ENCODE results near the gene ANKRD53. TPM values are rescaled to one million over a fixed set of nuclear protein-coding genes. Genes with fewer than 3 reads are reported as not detected.

Gene ANKRD53
- total and polyA plus RNA-seq, 2 experiments from 2014 or later = 0.97 to 4.7 TPM

DNA sequence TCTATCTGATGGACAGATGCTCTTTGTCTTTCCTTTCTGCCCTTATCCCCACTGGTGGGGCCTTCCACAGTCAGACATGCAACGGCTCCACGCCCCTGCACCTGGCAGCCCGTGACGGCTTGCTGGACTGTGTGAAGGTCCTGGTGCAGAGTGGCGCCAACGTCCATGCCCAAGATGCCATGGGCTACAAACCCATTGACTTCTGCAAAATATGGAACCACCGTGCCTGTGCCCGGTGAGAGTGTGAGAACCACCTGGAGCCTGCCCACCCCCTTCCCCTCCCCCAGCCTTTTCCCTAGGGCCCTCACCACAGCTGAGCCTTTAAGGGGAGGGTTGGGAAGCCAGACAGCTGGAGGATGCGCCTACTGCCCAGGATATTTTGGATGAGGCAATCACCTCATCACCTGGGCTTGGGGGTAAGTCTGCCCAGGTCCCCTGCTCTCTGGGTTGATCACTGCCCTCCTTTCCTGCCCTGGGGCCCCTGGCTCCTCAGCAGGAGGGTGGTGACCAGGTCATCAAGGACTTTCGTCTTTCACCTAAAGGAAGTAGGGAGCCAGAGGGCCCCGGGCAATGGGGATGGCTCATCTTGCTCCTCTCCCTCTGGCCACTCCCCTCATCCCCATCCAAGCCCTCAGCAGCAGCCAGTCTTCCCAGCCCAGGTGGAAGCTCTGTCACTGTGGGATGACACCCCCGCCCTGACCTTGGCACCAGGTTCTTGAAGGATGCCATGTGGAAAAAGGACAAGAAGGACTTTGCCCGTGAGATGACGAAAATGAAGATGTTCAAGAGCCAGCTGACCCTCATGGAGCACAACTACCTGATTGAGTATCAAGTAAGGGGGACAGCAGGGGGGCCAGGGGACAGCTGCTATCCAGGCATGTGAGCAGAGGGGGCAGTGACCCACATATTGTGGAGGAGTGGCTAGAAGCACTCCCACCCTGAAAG lies 3.7 kb downstream of the ANKRD53 start:
- H3K27ac ChIP-seq = no peak overlapping the region
- H3K4me3 ChIP-seq = no peak overlapping the region
- no peaks in the 10 kb centered on the region for H4K20me1 ChIP-seq (ENCODE audit: insufficient read depth, poor library complexity, severe bottlenecking)
- no peaks in the 10 kb centered on the region for H3K9me3 ChIP-seq (ENCODE audit: low read depth)
- DNase-seq (ENCODE audit: low spot score) = no peak
- no peaks in the 10 kb centered on the region for H3K36me3 ChIP-seq (replicated peaks; ENCODE audit: insufficient read depth, low read depth)
- TF ChIP-seq, protein P1, sequence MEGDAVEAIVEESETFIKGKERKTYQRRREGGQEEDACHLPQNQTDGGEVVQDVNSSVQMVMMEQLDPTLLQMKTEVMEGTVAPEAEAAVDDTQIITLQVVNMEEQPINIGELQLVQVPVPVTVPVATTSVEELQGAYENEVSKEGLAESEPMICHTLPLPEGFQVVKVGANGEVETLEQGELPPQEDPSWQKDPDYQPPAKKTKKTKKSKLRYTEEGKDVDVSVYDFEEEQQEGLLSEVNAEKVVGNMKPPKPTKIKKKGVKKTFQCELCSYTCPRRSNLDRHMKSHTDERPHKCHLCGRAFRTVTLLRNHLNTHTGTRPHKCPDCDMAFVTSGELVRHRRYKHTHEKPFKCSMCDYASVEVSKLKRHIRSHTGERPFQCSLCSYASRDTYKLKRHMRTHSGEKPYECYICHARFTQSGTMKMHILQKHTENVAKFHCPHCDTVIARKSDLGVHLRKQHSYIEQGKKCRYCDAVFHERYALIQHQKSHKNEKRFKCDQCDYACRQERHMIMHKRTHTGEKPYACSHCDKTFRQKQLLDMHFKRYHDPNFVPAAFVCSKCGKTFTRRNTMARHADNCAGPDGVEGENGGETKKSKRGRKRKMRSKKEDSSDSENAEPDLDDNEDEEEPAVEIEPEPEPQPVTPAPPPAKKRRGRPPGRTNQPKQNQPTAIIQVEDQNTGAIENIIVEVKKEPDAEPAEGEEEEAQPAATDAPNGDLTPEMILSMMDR (IDR thresholded peaks at IDR 0.05; ENCODE audit: poor library complexity) = no peak
- TF ChIP-seq EZH2phosphoT487 (IDR thresholded peaks at IDR 0.05; ENCODE audit: low read depth, severe bottlenecking, unreplicated experiment) = no peak
- no peak for TF ChIP-seq EZH2 (IDR thresholded peaks at IDR 0.05; ENCODE audit: borderline replicate concordance)
- H3K27me3 ChIP-seq = no peaks in the 10 kb centered on the region
- H3K4me1 ChIP-seq (ENCODE audit: insufficient read depth) = peaks cover 11% of the 10 kb centered on the region
- no peaks in the 10 kb centered on the region for H3K9me2 ChIP-seq (replicated peaks; ENCODE audit: insufficient read depth)
- H2AFZ ChIP-seq = no peak overlapping the region
- H3K4me2 ChIP-seq = no peak overlapping the region
- 95% methylated on average over 14 of the region's 14 CpGs for WGBS (ENCODE audit: low lambda C conversion rate, missing lambda C conversion rate)
- H3K79me2 ChIP-seq = no peaks in the 10 kb centered on the region

DNA sequence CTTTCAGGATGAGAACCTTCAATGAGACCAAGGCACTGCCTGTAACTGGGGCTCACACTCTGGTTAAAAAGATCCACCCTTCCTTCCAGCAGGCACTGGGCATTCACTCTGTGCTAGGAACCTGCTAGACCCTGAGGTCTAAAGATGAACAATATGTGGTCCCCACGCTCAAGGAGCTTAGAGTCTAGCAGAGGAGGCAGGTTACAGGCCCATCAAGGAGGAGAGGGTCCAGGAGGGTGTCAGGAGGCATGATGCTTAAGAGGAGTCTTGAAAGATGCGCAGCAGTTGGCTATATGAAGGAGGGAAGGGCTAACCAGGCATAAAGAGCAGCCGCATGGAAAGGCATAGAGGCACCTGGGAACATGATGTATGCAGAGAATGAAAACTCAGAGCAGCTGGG lies 4.5 kb downstream of the ANKRD53 start:
- TF ChIP-seq EZH2 (IDR thresholded peaks at IDR 0.05; ENCODE audit: borderline replicate concordance) = no peak
- no peak for TF ChIP-seq EZH2phosphoT487 (IDR thresholded peaks at IDR 0.05; ENCODE audit: low read depth, severe bottlenecking, unreplicated experiment)
- TF ChIP-seq, protein P1 (IDR thresholded peaks at IDR 0.05; ENCODE audit: poor library complexity) = no peak
- DNase-seq (ENCODE audit: low spot score) = no peak
- WGBS (ENCODE audit: low lambda C conversion rate, missing lambda C conversion rate) = 100% methylated on average over 3 of the region's 3 CpGs
- Histone ChIP-seq H3K4me1 (ENCODE audit: insufficient read depth) (peaks cover 6% of the 10 kb centered on the region), H3K79me2 (no peaks in the 10 kb centered on the region), H3K4me3 (no peak overlapping the region), H3K9me2 (replicated peaks; ENCODE audit: insufficient read depth) (no peaks in the 10 kb centered on the region), H4K20me1 (ENCODE audit: insufficient read depth, poor library complexity, severe bottlenecking) (no peaks in the 10 kb centered on the region), H3K27ac (no peak overlapping the region), H2AFZ (no peak overlapping the region), H3K9me3 (ENCODE audit: low read depth) (no peaks in the 10 kb centered on the region), H3K36me3 (replicated peaks; ENCODE audit: insufficient read depth, low read depth) (no peaks in the 10 kb centered on the region), H3K4me2 (no peak overlapping the region), H3K27me3 (no peaks in the 10 kb centered on the region)

DNA sequence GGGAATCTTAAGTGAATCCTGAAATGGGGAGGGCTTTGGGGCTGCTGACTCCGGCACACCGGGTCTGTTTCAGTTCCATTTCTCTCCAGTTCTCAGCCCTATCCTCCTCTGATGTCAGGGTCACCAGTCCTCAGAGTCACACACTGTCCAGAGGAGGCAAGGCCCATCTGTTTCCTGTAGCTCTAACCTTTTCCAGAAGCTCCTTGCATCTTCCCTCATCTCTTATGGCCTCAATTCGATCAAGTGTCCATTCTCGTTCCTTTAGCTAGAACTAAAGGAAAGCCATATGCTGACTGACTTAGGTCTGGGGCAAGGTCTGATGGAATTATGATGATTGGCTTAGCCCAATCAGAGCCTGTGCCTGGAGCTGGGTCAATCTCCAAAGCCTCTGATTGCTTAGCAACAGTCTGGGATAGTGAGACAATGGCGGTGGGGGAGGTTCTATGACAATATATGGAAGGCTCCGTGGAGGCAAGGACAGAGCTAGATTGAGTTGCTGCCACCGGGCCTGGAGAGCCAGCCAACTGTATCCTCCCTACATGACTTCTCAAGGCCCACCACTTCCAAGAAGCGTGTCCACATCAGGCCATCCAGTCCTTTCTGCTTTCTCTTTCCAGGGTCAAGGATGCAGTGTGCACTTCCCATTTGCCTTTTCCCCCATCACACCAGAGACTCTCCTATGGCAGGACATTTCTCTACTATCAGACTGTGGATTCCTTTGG lies 5.2 kb downstream of the ANKRD53 start:
- Histone ChIP-seq H3K4me1 (ENCODE audit: insufficient read depth) (no peaks in the 10 kb centered on the region), H3K27me3 (no peaks in the 10 kb centered on the region), H3K79me2 (no peaks in the 10 kb centered on the region), H3K9me2 (replicated peaks; ENCODE audit: insufficient read depth) (no peaks in the 10 kb centered on the region), H3K27ac (no peak overlapping the region), H4K20me1 (ENCODE audit: insufficient read depth, poor library complexity, severe bottlenecking) (no peaks in the 10 kb centered on the region), H3K4me2 (no peak overlapping the region), H3K4me3 (no peak overlapping the region), H3K9me3 (ENCODE audit: low read depth) (no peaks in the 10 kb centered on the region), H3K36me3 (replicated peaks; ENCODE audit: insufficient read depth, low read depth) (no peaks in the 10 kb centered on the region), H2AFZ (no peak overlapping the region)
- WGBS (ENCODE audit: low lambda C conversion rate, missing lambda C conversion rate) = 92% methylated on average over 8 of the region's 8 CpGs
- DNase-seq (ENCODE audit: low spot score) = no peak
- no peak for TF ChIP-seq EZH2phosphoT487 (IDR thresholded peaks at IDR 0.05; ENCODE audit: low read depth, severe bottlenecking, unreplicated experiment)
- no peak for TF ChIP-seq EZH2 (IDR thresholded peaks at IDR 0.05; ENCODE audit: borderline replicate concordance)
- TF ChIP-seq, protein P1 (IDR thresholded peaks at IDR 0.05; ENCODE audit: poor library complexity) = no peak
